ENCODE measurements around the gene MICALL2.

Gene MICALL2

GRCh38 chr7:1468203-1468602 is 8.9 kb upstream of the MICALL2 start:
- DNase-seq (ENCODE audit: low read depth) = no peak

DNA sequence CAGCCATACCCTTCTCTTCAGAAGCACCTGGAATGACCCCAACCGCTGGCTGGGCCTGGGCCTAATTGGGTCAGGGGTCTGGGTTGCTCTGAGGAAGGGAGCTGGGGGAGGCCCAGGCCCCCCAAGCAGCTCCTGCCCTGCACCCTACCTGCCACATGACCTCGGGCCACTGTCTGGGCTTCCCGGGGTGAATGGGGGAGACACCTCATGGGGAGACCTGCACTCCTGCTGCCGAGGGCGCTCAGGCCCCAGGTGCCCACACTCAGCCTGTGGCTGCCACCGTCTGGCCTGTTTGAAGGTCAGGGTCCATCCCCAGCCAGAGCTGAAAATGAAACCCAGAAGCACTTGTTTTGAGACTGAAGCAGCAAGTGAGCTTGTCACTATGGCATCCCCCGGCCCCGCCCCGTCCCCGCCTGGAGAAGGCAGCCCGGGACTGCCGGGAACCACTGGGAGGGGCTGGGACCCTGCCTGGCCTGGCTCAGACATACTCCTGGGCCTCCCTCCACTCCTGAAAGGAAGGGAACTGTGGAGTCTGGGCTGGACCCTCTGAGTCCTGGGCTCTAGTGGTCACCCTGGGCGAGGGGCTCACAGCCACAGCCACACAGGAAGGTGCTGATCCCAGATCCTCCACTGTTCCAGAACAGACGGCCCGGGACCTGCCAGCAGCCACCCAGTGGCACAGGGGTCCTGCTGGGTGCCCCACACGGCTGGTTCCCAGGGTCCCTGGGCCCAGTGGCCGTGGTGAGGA is 7.4 kb upstream of the MICALL2 start:
- no peak for DNase-seq (ENCODE audit: low read depth)

DNA sequence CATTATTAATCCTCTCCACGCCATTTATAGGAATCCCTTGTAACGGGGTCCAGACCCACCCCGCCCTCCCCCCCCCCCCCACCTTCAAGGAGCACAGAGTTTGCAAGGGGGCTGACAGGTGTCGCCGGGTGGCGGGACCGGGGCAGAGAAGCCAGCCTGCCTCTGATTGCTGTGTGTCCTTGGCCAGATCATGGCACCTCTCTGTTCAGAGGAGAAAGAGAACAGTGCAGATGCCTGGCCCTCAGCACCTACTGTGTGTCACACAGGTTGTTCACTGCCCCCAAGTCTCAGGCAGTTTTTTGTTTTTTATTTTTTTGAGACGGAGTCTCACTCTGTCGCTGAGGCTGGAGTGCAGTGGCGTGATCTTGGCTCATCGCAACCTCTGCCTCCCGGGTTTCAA is 5.4 kb upstream of the MICALL2 start:
- DNase-seq (ENCODE audit: low read depth) = no peak

DNA sequence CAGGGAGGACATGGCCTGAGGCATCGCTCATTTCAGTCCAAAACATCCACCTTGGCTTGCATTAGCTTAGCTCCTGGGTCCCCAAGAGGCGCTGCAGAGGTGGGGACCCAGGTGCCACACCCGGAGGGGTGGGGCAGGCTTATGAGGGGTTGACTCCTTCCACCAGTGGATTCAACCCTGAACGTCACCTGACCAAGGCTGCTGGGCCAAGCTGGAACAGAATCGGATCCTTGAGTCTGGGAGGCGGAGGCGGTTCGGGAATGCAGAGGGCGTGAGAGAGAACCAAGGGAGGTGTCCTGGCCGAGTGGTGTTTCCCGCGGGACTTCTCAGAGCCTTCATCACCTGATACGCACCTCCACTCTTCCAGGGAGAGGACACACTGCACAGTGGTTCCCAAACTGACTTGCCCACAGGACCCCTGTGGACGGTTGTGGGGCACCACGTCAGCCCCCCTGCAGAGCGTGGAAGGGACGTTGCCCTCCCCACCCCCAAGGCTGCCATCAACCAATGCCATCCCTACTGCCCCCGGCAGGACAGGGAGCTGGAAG is 4.5 kb upstream of the MICALL2 start:
- DNase-seq (ENCODE audit: low read depth) = no peak

DNA sequence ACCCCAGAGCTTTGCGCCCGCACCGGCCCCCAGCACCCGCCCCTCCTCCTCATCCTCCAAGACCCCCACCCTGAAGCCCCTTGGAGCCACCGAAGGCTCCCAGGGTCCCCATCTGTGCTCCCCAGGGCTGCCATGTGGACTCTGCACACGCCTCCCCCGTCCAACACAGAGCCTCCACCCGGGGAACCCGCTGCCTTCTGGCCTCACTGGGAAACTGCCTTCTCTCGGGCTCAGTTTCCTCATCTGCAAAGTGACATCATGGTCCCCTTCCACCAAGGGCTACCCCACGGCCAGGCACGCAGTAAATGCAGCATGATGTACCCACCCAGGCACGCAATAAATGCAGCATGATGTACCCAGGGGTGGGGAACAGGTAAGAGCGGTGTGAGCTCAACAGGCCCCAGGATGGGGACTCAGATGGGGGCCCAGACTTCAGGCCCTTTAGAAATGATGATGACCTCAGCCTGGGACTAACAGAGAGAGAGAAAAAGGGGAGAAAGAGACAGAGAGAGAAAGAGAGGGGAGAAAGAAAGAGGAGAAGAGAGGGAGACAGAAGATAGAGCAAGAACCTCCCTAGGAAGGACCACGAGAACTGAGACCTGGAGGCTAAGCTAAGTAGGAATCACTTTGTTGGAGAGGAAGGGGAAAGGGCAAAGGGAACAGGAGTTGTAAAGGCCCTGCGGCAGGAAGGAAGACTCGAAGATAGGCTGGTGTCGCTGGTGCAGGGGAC is 2.5 kb upstream of the MICALL2 start:
- no peak for DNase-seq (ENCODE audit: low read depth)

- DNase-seq (ENCODE audit: low read depth) = no peak
Observed at GRCh38 chr7:1460821-1461645, 1.8 kb upstream of the MICALL2 start.

DNA sequence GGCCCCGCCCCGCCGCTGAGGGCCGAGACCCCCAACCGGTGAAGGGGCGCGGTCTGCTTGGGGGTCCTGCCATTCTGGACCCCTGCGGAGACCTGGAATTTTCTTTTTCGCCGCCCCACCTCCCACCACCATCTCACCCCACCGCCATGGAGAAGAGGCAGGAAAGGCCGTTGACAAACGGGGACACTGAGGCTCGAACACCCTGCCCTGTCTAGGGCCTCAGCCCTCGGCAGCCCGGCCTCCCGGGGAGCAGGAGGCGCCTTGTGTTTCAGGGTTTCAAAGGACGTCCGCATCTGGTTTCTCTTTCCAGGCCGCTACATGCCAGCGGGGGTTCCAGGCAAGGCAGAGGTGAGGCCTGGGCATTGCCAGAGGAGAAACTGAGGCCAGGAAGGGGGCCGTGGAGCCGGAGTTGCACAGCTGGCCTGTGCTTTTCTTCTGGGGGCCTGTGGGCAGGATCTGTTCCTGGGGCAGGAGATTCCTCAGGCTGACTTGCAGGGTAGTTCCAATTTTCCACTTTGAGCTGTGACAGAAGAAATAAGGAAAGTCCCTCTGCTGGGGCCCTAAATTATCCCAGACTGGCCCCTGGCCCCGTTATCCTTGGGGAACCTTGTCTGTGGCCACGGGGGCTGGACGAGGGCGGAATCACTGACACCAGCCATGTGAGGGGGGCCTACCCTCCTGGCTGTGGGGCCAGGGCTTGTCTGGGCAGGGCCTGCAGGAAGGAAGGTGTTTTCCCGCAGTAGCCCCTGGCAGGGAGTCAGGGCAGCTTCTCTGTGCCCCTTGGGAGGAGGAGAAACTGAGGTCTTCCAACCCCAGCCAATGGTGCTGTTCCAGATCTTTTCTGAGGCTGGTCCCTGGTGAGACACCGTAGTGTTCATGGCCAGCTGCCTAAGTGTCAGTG is 900 bp upstream of the MICALL2 start:
- no peak for DNase-seq (ENCODE audit: low read depth)

- peak; percentile 90 for DNase-seq (ENCODE audit: low read depth)
Observed at GRCh38 chr7:1459512-1459892, 232 bp upstream of the MICALL2 start.

GRCh38 chr7:1457949-1458682 is 1.2 kb downstream of the MICALL2 start:
- no peak for DNase-seq (ENCODE audit: low read depth)

DNA sequence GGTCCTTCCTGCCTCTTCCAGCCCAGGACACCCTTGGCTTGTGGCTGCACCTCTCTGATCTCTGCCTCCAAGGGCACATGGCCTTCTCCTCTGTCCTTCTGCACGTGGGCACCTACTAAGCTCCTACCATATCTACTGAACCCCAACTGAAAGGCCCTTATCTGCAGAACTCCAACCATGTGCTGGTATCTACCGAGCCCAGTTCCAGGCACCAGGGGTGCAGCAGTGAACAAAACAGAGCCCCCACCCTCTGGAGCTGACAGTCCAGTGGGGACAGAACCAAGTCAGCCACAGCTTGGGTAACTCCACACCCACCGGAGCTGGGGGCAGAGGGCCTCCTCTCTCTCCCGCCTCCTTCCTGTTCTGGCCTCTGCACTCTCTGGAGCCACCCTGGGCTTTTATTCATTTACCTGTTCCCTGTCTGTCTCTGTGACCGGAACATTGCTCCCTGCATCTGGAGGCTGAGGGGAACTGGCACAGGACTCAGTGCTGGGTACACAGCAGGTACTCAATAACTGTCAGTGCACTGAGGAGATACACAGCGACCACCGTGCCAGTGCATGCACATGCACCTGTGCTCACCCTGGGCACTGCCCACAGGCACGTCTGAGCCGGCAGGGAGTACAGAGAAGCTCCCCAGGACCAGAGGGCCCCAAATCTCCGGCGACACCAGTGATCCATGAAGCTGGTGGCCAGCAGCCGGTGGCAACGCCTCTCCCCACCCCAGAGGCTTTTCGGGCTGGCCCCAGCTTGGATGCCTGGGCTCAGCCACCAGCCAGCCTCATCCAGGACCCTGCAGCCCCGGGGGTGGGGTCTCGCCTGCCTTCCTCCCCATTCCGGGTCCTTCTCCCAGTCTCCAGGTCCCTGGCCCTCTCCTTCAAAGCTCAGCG is 2.0 kb downstream of the MICALL2 start:
- no peak for DNase-seq (ENCODE audit: low read depth)

- DNase-seq (ENCODE audit: low read depth) = no peak
Observed at GRCh38 chr7:1455955-1456354, 3.3 kb downstream of the MICALL2 start.

GRCh38 chr7:1455241-1455939 is 3.9 kb downstream of the MICALL2 start:
- DNase-seq (ENCODE audit: low read depth) = no peak

GRCh38 chr7:1454542-1454941 is 4.7 kb downstream of the MICALL2 start:
- no peak for DNase-seq (ENCODE audit: low read depth)

DNA sequence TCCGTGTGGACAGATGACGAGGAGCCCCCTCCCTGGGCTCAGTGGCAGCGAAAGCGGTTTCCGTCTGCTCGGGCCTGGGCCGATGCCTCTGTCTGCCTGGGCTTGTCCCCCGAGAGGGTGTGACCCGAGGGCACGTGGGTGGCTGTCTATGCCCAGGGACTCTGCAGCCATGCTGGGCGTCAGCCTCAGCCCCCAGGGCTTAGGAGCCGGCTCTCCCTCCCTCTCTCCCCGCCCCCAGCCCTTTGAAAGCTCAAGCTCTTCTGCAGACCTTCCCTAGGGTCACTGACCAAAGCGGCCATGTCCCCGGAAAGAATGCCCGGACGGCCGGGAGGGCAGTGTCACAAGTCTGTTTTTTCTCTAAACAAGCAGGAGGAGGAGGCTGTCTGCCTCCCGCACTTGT is 7.1 kb downstream of the MICALL2 start:
- DNase-seq (ENCODE audit: low read depth) = no peak

DNA sequence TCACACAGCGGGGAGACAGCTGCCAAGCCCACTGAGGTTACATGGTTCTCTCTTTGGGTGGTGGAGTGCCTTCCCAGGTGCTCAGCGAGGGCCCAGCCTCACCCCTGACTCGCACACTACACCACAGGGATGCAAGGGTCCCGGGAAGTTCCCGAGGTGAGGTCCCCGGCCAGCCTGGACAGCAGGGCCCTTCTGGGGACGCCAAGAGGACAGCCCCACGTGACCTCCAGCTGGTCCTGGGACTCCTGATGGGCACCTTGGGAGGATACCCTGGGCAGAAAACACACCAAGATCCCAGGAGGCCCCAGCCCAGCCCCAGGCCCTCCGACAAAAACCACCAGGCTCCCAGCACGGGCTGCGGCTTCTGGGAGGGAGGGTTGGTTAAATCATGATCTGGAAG is 8.3 kb downstream of the MICALL2 start:
- no peak for DNase-seq (ENCODE audit: low read depth)

GRCh38 chr7:1450431-1450830 is 8.8 kb downstream of the MICALL2 start:
- DNase-seq (ENCODE audit: low read depth) = no peak

DNA sequence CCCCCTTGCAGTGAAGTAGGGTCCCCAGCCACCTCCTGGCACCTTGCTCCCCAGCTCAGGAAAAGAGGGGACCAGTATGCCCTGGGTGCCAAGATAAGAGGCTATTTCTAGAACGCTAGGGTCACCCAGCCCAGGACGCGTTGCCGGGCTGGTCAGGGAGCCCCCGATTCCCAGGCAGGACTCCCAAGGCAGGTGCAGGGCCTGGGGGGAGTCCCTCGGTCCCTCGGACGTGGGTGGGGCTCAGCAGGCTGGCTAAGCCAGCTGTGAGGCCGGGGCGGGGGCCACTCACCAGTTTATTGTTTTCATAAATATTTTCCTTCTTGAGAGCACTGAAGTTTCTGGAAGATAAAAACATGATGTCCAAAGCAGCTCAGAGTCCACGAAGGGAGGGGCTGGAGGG is 9.3 kb downstream of the MICALL2 start:
- DNase-seq (ENCODE audit: low read depth) = no peak

DNA sequence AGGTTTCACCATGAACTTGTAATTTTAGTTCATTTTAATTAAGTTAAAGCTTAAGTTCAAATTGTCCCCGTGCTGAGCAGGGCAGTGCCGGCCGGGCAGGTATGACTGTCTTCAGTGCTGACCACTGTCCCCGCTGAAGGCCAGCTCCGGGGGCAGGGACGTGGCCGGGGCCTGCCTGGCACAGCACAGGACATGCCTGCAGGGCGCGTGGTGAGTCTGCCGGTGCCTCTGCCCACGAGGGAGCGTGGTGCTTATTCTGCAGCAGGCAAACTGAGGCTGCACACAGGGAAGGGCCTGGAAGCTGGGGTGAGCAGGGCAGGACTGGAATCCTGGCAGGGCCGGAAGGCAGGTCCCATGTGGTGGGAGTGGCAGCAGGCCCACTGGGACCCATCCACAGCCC is 9.8 kb downstream of the MICALL2 start:
- DNase-seq (ENCODE audit: low read depth) = no peak

DNA sequence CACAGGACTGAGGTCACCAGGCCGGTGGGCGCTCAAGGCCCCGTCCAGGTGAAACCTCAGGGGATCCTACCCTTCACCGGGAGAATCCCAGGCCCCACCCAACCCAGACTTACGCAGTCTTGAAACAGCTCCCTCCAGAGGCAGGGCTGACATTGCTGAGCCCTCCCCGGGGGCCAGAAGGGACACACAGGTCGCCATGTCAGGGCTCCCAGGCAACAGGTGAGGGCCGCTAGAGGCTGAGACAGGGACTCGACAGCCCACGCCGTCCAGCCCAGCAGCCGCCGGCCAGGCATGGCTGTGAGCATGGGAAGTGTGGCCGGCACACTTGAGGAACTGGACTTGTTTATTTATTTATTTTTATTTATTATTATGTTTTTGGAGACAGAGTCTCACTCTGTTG is 10.3 kb downstream of the MICALL2 start:
- DNase-seq (ENCODE audit: low read depth) = no peak
